Osteoblast (primary cell): ENCODE data around the gene SERGEF. TPM values are rescaled to one million over a fixed set of nuclear protein-coding genes. Genes with fewer than 3 reads are reported as not detected.

Experiments used
- DNase-seq: peaks from one replicate; pipeline ENCODE4 v3.0.0; 2011; ENCODE audit warnings: low spot score, mixed read lengths; ENCODE audit not compliant: insufficient read length; ENCODE audit errors: missing footprints
- H2AFZ ChIP-seq: 2 replicates; pipeline ENCODE4 v1.6.0; 2011; ENCODE audit warnings: mild to moderate bottlenecking, low read length
- H3K27ac ChIP-seq: 2 replicates; pipeline ENCODE4 v1.5.1; 2011; ENCODE audit warnings: mild to moderate bottlenecking, low read depth, low read length, moderate library complexity
- H3K27me3 ChIP-seq: 2 replicates; pipeline ENCODE4 v1.6.0; 2012; ENCODE audit warnings: mild to moderate bottlenecking, control low read depth, inconsistent platforms, low read length, moderate library complexity; ENCODE audit not compliant: insufficient read depth
- H3K36me3 ChIP-seq: 2 replicates; pipeline ENCODE4 v1.5.1; 2011; ENCODE audit warnings: mild to moderate bottlenecking, low read length, control low read depth, moderate library complexity; ENCODE audit not compliant: insufficient read depth
- H3K4me1 ChIP-seq: 2 replicates; pipeline ENCODE4 v1.5.1; 2011; ENCODE audit warnings: mild to moderate bottlenecking, low read length, control low read depth, moderate library complexity; ENCODE audit not compliant: insufficient read depth
- H3K4me2 ChIP-seq: 2 replicates; pipeline ENCODE4 v1.6.0; 2011; ENCODE audit warnings: mild to moderate bottlenecking, low read length; ENCODE audit not compliant: insufficient read depth
- H3K4me3 ChIP-seq: fragments of 200-600 bp; sonication (generic); 3 replicates; pipeline ENCODE4 v1.5.1; 2012; ENCODE audit warnings: mild to moderate bottlenecking, low read length, inconsistent platforms; ENCODE audit not compliant: insufficient read depth
- H3K79me2 ChIP-seq: 2 replicates; pipeline ENCODE4 v1.6.0; 2012; ENCODE audit warnings: mild to moderate bottlenecking, low read length, control low read depth, inconsistent platforms; ENCODE audit not compliant: insufficient read depth
- H3K9me3 ChIP-seq: 2 replicates; pipeline ENCODE4 v1.5.1; 2011; ENCODE audit warnings: low read depth, low read length, control low read depth
- H4K20me1 ChIP-seq: 2 replicates; pipeline ENCODE4 v1.6.0; 2012; ENCODE audit warnings: mild to moderate bottlenecking, low read length, control low read depth; ENCODE audit not compliant: insufficient read depth
- CTCF ChIP-seq: IDR thresholded peaks from 2 replicates; pipeline ENCODE4 v1.5.1; 2011; ENCODE audit warnings: mild to moderate bottlenecking, low read depth, low read length, moderate library complexity; ENCODE audit errors: extremely low read depth
- total RNA-seq: library from RNA; depleted of rRNA; stranded (reverse); fragments of >200 nt; gene quantifications from 2 replicates; pipeline ENCODE4 v1.2.3, GENCODE V29; 2012

SERGEF gene
- total RNA-seq, 1 donor, result 29.7 TPM

- H3K27me3 ChIP-seq, result peaks cover 5% of the 10 kb centered on the region
- H3K9me3 ChIP-seq, result no peaks in the 10 kb centered on the region
- no peaks in the 10 kb centered on the region for H4K20me1 ChIP-seq
- H3K79me2 ChIP-seq, result no peaks in the 10 kb centered on the region
- no peaks in the 10 kb centered on the region for H3K36me3 ChIP-seq
- no peak overlapping the region for H2AFZ ChIP-seq
- H3K4me1 ChIP-seq, result peaks cover 12% of the 10 kb centered on the region
- TF ChIP-seq CTCF, result no peak
- H3K27ac ChIP-seq, result no peak overlapping the region
- no peak overlapping the region for H3K4me3 ChIP-seq
- H3K4me2 ChIP-seq, result no peak overlapping the region
- no peak for DNase-seq
Observed at GRCh38 chr11:17782603-17783337, 230.1 kb downstream of the SERGEF start.

GRCh38 chr11:17782145-17782544, 230.7 kb downstream of the SERGEF start:
- TF ChIP-seq CTCF, result no peak
- no peak for DNase-seq
- Histone ChIP-seq H3K4me1 (peaks cover 10% of the 10 kb centered on the region), H3K9me3 (no peaks in the 10 kb centered on the region), H4K20me1 (no peaks in the 10 kb centered on the region), H3K27ac (no peak overlapping the region), H3K79me2 (no peaks in the 10 kb centered on the region), H2AFZ (no peak overlapping the region), H3K27me3 (peaks cover 5% of the 10 kb centered on the region), H3K36me3 (no peaks in the 10 kb centered on the region), H3K4me3 (no peak overlapping the region), H3K4me2 (no peak overlapping the region)

GRCh38 chr11:17781626-17782025, 231.2 kb downstream of the SERGEF start:
- Histone ChIP-seq H3K79me2 (no peaks in the 10 kb centered on the region), H3K27me3 (peaks cover 9% of the 10 kb centered on the region), H3K36me3 (no peaks in the 10 kb centered on the region), H3K27ac (no peak overlapping the region), H3K4me2 (no peak overlapping the region), H2AFZ (no peak overlapping the region), H3K4me3 (no peak overlapping the region), H4K20me1 (no peaks in the 10 kb centered on the region), H3K9me3 (no peaks in the 10 kb centered on the region), H3K4me1 (peaks cover 5% of the 10 kb centered on the region)
- no peak for TF ChIP-seq CTCF
- no peak for DNase-seq

GRCh38 chr11:17781221-17781620, 231.6 kb downstream of the SERGEF start:
- H3K27ac ChIP-seq, result no peak overlapping the region
- no peak overlapping the region for H2AFZ ChIP-seq
- peaks cover 9% of the 10 kb centered on the region for H3K27me3 ChIP-seq
- no peak for DNase-seq
- no peaks in the 10 kb centered on the region for H3K9me3 ChIP-seq
- TF ChIP-seq CTCF, result no peak
- no peaks in the 10 kb centered on the region for H4K20me1 ChIP-seq
- H3K4me3 ChIP-seq, result no peak overlapping the region
- no peaks in the 10 kb centered on the region for H3K79me2 ChIP-seq
- no peaks in the 10 kb centered on the region for H3K36me3 ChIP-seq
- H3K4me2 ChIP-seq, result no peak overlapping the region
- peaks cover under 1% of the 10 kb centered on the region for H3K4me1 ChIP-seq
